ENCODE results near the gene CHTOP.
"Not testable (repeated sequence)": the region's sequence is repeated elsewhere in the genome, so short reads cannot be mapped to it uniquely, and the experiment has no call there.

- TF ChIP-seq USF2 (IDR thresholded peaks at IDR 0.05; ENCODE audit: low read depth, low read length); FOS (IDR thresholded peaks at IDR 0.05; ENCODE audit: low read depth, low read length); CTCF (conservative IDR thresholded peaks at IDR 0.05; ENCODE audit: low read depth, low read length); POLR2A (IDR thresholded peaks at IDR 0.05; ENCODE audit: low read depth, low read length): not testable (repeated sequence)
Measured at GRCh38 chr1:153668672-153669071, 34.8 kb downstream of the CHTOP start.
